Upper lobe of right lung (tissue), 1 donor: ENCODE results near the gene LNX1. TPM values are rescaled to one million over a fixed set of nuclear protein-coding genes. Genes with fewer than 3 reads are reported as not detected.
A peak's percentile ranks its signal among the peaks of the same experiment; 100 is the strongest.

Source experiments
- ATAC-seq: fragments of 200-7000 bp; cut with Tn5 transposase; one replicate; pipeline ENCODE4 v1.9.1; 2020; ENCODE audit warnings: mild to moderate bottlenecking, moderate library complexity
- DNase-seq: peaks from one replicate; pipeline ENCODE4 v3.0.0-alpha.2; 2020
- H3K27ac ChIP-seq: fragments of 200-600 bp; one replicate; pipeline ENCODE4 v1.8.0; 2022
- H3K27me3 ChIP-seq: fragments of 200-600 bp; one replicate; pipeline ENCODE4 v1.8.0; 2022; ENCODE audit warnings: mild to moderate bottlenecking
- H3K36me3 ChIP-seq: fragments of 200-600 bp; one replicate; pipeline ENCODE4 v1.8.0; 2022
- H3K4me1 ChIP-seq: fragments of 200-600 bp; one replicate; pipeline ENCODE4 v1.8.0; 2022
- H3K4me3 ChIP-seq: fragments of 200-600 bp; one replicate; pipeline ENCODE4 v1.8.0; 2022; ENCODE audit warnings: mild to moderate bottlenecking
- H3K9me3 ChIP-seq: fragments of 200-600 bp; one replicate; pipeline ENCODE4 v1.8.0; 2022
- intact Hi-C: fragments of 100-400 bp; cut with DNase I; formaldehyde crosslinking; loops from one replicate; pipeline ENCODE4 v1.11.0; 2022
- total RNA-seq: library from RNA; stranded (reverse); fragmentation: NEBNext Ultra II Directional; extraction: Animal tissue kit (Norgen Biotek cat#: 25700); gene quantifications from one replicate; pipeline ENCODE4 v1.2.1, GENCODE V29; 2021
- TF ChIP-seq, protein P1 (sequence below): fragments of 200-600 bp; IDR thresholded peaks from one replicate; pipeline ENCODE4 v1.8.0; 2022; ENCODE audit warnings: antibody characterized with exemption
- donor health status: DM: no; HTN: yes; CAD: no; lungs with severe emphysema.

Gene LNX1
- total RNA-seq, 1 donor from 2014 or later = 6.0 TPM

DNA sequence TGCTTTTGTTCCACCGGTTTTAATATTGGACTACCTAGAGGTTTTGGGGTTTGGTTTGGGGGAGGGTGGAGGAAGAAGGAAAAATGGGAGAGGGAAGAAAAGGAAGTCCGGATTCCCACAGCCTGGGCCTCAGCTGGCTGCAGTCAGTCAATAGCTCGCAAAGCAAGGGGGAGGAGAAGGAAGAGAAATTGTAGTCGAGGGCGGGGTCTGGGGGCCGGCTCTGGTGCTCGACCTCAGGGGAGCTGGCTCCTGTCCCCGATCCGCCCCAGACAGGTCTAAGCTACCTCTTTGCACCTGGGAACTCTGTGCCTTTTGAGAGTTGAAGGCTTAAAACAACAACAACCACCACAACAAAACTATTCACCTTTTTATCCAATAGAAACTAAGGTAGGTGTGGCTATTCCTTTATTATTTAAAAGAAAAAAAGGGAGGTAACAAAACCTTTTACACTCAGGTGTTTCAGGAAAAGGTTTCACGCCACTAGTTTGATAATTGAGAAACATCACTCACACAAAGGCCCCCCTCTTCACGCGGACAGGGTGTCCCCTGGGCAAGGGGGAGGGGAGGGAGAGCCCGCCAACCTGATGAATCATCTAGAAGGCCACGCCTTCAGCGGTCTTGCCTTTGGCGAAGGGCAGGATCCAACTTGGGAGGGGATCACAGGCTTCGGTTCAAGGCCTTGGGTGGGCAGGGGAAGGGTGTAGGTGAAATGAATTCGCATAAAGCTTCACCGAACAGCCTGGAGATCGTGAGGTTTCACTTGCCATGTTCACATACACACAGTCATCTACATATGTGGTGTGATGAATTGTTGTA is 1.6 kb upstream of the LNX1 start:
- peak overlapping the region; percentile 8 for H3K4me3 ChIP-seq
- no peaks in the 10 kb centered on the region for H3K36me3 ChIP-seq
- H3K27ac ChIP-seq = no peak overlapping the region
- intact Hi-C loops = no loop called here
- TF ChIP-seq, protein P1, sequence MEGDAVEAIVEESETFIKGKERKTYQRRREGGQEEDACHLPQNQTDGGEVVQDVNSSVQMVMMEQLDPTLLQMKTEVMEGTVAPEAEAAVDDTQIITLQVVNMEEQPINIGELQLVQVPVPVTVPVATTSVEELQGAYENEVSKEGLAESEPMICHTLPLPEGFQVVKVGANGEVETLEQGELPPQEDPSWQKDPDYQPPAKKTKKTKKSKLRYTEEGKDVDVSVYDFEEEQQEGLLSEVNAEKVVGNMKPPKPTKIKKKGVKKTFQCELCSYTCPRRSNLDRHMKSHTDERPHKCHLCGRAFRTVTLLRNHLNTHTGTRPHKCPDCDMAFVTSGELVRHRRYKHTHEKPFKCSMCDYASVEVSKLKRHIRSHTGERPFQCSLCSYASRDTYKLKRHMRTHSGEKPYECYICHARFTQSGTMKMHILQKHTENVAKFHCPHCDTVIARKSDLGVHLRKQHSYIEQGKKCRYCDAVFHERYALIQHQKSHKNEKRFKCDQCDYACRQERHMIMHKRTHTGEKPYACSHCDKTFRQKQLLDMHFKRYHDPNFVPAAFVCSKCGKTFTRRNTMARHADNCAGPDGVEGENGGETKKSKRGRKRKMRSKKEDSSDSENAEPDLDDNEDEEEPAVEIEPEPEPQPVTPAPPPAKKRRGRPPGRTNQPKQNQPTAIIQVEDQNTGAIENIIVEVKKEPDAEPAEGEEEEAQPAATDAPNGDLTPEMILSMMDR = no peak
- peak; percentile 73 for DNase-seq
- H3K27me3 ChIP-seq = no peaks in the 10 kb centered on the region
- H3K4me1 ChIP-seq = no peaks in the 10 kb centered on the region
- ATAC-seq = peak; percentile 73
- no peaks in the 10 kb centered on the region for H3K9me3 ChIP-seq

DNA sequence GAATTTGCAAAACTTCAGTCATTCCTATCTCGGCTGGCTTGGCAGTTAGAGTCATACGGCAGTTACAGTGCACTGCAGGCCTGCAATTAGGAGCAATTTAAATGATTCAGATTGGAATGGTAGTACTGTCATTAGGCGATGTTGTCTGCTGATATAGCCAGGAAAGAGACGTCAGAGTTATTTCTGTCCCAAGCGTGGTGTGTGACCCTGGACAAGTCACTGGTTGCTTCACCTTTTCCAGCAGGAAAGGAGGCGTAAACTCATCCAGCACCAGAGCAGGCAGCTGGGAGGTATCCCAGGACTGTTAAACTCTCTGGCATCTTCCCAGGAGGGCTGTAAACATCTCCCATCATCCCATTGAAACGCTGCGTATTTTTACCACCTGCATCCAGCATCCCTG is 836 bp upstream of the LNX1 start:
- Histone ChIP-seq H3K27me3 (no peaks in the 10 kb centered on the region), H3K4me1 (no peaks in the 10 kb centered on the region), H3K4me3 (peak overlapping the region; percentile 30), H3K9me3 (no peaks in the 10 kb centered on the region), H3K36me3 (no peaks in the 10 kb centered on the region), H3K27ac (no peak overlapping the region)
- ATAC-seq = no peak
- DNase-seq = no peak
- intact Hi-C loops = no loop called here
- TF ChIP-seq, protein P1 = no peak

DNA sequence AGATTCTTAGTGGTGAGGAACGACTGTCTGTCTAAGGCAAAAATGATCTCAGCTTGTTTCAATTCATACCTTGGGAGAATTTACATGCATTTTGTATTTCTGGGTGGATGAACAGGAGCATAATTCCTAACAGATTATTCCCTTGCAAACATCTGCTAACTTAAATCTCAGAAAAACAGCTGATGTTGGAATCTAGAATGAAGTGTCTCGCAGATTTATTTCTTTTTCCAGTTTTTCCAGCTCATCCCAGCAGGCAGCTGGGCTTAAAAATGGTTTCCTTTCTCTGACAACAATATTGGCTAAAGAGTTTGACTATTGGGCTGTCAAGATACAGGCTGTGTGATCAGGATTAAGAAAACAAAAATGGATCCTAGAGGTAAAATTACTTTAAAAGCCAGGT is 1.1 kb downstream of the LNX1 start:
- Histone ChIP-seq H3K27me3 (no peaks in the 10 kb centered on the region), H3K36me3 (no peaks in the 10 kb centered on the region), H3K4me3 (no peak overlapping the region), H3K27ac (no peak overlapping the region), H3K4me1 (no peaks in the 10 kb centered on the region), H3K9me3 (no peaks in the 10 kb centered on the region)
- TF ChIP-seq, protein P1 = no peak
- intact Hi-C loops = no loop called here
- ATAC-seq (no peak), DNase-seq (no peak)

DNA sequence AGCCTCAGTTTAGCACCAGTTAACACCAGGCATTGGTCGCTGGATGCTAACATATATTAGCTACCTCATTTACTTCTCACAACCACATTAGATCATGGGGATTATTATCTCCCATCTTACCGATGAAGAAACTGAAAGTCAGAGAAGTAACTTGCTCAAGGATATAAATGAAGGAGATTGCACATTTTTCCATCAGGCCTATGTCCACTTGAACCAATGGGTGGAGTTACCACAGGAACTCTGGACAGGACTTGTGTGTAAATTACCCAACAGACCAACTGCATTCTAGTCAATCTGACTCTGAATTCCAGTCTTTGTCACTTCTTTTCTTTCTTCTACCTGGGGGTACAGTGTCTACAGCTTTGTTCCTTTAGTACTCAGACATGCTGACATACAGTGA is 1.8 kb downstream of the LNX1 start:
- TF ChIP-seq, protein P1 = no peak
- Histone ChIP-seq H3K4me1 (no peaks in the 10 kb centered on the region), H3K27me3 (no peaks in the 10 kb centered on the region), H3K27ac (no peak overlapping the region), H3K9me3 (no peaks in the 10 kb centered on the region), H3K36me3 (no peaks in the 10 kb centered on the region), H3K4me3 (no peak overlapping the region)
- DNase-seq (no peak), ATAC-seq (no peak)
- intact Hi-C loops = no loop called here

DNA sequence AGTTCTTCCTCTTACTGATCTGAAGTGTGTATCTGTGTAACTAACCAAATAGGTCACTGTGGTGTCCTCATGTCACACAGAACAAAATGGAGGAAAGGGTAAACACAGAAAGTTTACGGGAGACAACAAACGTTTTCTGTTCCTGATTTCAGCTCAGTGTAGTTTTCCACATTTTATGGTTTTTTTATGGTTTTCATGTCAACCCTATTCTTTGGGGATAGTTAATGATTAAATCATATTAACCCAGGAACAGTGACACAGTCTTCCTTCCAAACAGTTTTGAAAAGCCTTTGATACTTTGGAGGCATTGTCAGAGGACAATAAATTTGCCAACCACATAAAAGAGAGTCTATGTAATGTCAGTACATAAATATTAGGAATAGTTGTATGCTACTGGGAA is 4.2 kb downstream of the LNX1 start:
- TF ChIP-seq, protein P1 = no peak
- no peak for DNase-seq
- ATAC-seq = no peak
- Histone ChIP-seq H3K36me3 (no peaks in the 10 kb centered on the region), H3K9me3 (no peaks in the 10 kb centered on the region), H3K4me1 (no peaks in the 10 kb centered on the region), H3K4me3 (no peak overlapping the region), H3K27ac (no peak overlapping the region), H3K27me3 (no peaks in the 10 kb centered on the region)
- intact Hi-C loops = no loop called here
